GM12875 (cell line): ENCODE data around the gene KIF1B.
"Not testable (repeated sequence)": the region's sequence is repeated elsewhere in the genome, so short reads cannot be mapped to it uniquely, and the experiment has no call there.

Experiments used
- H3K4me3 ChIP-seq: one replicate; pipeline ENCODE4 v1.5.1; 2011; ENCODE audit warnings: low read depth, low read length, control low read depth
- CTCF ChIP-seq: IDR thresholded peaks from 2 replicates; pipeline ENCODE4 v1.5.1; 2011; ENCODE audit warnings: low read depth, mild to moderate bottlenecking, control low read depth, inconsistent platforms, low read length, moderate library complexity, borderline replicate concordance; ENCODE audit not compliant: insufficient read depth

KIF1B gene

GRCh38 chr1:10220200-10220599 lies 9.8 kb downstream of the KIF1B start:
- no peak overlapping the region for H3K4me3 ChIP-seq

GRCh38 chr1:10220657-10221056 lies 10.3 kb downstream of the KIF1B start:
- not testable (repeated sequence) for H3K4me3 ChIP-seq

More at GRCh38 chr1:10220200-10220599, 9.8 kb downstream of the KIF1B start:
- no peak for TF ChIP-seq CTCF

- H3K4me3 ChIP-seq, result no peak overlapping the region
- TF ChIP-seq CTCF, result no peak
Observed at GRCh38 chr1:10225573-10225972, 15.2 kb downstream of the KIF1B start.

- TF ChIP-seq CTCF, result no peak
- no peak overlapping the region for H3K4me3 ChIP-seq
Observed at GRCh38 chr1:10228528-10228927, 18.2 kb downstream of the KIF1B start.

GRCh38 chr1:10229903-10230302 lies 19.5 kb downstream of the KIF1B start:
- TF ChIP-seq CTCF, result no peak
- H3K4me3 ChIP-seq, result no peak overlapping the region

- no peak overlapping the region for H3K4me3 ChIP-seq
- no peak for TF ChIP-seq CTCF
Observed at GRCh38 chr1:10232163-10232562, 21.8 kb downstream of the KIF1B start.

GRCh38 chr1:10236405-10237156 lies 26.2 kb downstream of the KIF1B start:
- TF ChIP-seq CTCF, result no peak
- no peak overlapping the region for H3K4me3 ChIP-seq

GRCh38 chr1:10237157-10237539 lies 26.8 kb downstream of the KIF1B start:
- no peak overlapping the region for H3K4me3 ChIP-seq
- no peak for TF ChIP-seq CTCF
